ENCODE results near the gene BRSK1.

BRSK1 gene

DNA sequence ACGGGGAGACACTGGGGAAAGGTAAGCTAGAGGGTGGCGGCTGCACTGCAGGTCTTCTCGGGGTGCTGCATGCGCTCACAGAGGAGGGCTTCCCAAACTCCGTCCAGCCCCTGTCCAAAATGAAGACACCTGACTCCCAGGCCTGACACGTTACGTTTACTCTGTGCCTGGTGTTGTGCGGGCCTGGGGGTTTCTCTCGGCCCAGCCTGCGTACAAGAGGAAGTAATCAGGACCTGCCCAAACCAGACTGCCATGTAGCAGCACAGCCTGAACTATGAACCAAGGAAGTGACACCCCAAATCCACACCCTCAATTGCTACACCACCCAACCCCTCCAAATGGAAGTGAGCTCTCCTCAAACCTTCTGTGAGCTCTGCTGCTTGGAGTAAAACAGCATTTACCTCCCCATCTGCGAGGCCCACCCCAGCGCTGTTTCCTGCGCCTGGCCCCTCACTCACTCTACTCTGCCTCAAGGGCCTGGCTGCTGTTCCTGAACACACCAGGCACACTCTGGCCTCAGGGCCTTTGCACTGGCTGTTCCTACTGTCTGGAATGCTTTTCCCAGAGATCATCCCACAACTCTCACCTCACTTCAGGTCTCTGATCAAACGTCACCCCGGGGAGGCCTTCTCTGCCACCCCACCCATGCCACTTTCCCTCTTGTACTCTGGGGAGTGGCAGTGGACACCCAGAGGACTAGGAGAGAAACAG is 6.9 kb upstream of the BRSK1 start:
- DNase-seq, result no peak

DNA sequence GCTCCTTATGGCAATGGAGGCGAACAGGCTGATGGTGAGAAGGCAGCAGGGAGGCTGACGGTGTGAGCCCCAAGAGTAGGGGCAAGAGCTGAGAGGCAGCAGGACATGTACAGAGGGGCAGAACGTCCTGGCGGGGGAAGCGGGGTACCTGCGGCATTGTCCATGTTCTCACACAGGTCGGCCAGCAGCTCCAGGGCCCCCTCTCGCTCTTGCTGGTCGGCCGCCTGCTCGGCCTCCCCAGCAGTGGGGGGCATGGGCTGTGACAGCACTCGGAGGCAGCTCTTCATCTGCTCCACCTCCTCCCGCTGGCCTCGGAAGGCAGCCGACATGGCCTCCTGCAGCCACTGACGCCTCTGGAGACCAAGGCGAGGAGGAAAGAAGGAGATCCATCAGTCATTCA is 6.3 kb upstream of the BRSK1 start:
- DNase-seq, result no peak

- DNase-seq, result no peak
These were observed 5.2 kb upstream of the BRSK1 start for GRCh38 chr19:55278391-55279135.

DNA sequence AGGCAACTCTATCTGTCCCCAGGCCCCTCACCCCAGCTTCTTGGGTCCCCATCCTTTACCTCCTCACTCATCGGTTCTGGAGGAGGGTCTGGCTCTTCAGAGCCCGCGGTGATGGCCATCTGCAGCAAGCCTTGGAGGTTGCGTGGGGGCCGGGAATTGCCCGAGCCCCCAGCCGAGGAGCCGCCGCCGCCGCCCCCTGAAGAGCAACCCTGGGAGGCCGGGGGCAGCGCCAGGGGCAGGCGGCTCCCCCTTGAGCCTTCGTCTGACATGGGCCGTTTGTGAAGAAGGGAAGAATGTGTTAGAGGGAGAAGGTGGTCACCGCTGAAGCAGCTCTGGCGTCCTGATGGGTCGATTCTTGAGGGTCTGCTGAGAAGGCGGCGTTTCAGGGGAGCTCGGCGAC is 4.5 kb upstream of the BRSK1 start:
- DNase-seq, result no peak

DNA sequence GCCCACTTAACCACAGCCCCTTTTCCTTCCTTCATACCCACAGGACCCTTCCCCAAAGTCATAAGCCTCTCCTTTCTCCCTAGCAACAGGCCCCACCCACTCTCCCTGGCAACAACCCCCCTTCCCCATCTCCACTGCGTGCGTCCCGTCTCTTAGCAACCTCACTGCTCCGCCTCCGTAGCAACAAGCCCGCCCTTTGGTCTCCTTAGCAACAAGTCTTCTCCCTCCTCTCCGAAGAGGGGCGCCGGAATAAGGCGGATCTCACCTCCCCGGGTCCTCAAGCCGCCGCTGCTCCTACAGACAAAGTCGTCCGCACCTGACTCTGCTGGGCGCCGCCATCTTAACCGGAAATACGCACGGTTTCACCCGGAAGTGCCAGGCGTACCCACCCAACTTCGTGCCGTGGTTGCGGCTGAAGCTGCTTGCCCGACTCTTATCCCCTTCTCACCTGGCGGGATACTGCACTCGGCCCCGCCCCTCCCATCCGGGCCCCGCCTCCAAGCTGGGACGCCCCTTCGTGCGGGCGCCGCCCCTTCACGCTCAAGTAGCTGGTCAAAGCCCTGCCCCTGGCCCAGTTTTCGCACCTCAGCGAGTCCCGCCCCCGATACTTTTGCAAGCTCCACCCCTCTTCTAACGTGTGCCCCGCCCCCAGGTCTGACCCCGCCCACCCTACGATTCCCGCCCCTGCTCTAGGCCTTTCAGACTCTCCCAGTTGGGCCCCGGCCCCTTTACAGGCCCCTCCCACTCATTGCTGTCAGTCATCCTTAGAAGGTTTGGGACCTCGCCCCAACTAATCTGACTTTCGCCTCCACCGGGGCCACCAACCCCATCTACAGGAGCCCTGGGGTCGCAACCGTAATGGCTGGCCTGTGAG is 3.8 kb upstream of the BRSK1 start, which contains the start of gene HSPBP1:
TSS of gene HSPBP1 (minus strand) at position 341 of the 874 bp plus-strand sequence. CDS start 502 bp downstream, outside the sequence.
- peak; percentile 95 for DNase-seq

DNA sequence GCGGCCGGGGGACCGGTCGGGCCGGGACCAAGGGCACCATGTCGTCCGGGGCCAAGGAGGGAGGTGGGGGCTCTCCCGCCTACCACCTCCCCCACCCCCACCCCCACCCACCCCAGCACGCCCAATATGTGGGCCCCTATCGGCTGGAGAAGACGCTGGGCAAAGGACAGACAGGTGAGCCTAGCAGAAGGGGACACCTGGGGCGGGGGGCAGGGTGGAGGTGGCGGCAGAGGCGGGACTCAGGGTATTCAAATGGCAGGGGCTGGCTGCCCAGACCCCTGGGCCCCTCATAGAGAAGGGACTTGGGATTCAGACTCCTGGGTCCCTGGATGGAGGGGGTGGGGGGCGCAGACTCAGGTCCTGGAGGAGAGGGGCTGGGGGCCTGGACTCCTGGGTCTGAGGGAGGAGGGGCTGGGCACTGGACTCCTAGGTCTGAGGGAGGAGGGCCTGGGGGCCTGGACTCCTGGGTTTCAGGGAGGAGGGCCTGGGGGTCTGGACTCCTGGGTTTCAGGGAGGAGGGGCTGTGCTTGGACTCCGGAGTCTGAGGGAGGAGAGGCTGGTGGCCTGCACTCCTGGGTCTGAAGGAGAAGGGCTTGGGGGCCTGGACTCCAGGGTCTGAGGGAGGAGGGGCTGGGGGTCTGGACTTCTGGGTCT is 735 bp downstream of the BRSK1 start:
- no peak for DNase-seq

DNA sequence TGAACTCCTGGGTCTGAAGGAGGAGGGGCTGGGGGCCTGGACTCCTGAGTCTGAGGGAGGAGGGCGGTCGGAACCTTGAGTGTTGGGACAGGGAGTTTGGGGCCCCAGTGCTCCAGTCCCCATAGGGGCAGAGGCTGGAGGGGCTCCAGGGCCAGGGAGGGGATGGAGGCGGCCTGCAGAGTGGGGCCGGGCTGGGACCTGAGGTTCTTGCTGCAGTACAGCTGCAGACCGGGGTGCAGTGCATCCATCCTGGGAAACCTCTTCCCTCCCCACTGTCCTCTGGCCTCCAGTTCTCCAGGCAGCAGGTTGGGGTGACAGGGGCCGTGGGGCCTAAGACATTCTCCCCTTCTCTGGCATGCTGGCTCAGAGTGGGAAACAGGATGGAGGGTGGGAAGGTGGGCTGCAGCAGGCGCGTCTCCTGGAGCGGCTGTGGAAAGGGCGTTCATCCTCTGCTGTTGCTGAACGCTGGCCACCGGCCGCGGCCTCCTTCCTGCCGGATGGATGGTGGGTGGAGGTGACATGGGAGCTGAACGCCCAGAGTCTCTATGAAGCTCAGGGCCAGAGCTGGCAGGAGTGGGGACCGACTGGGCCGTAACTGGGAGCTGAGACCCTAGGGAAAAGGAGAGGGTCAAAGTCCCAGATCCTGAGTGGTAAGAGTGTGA is 1.6 kb downstream of the BRSK1 start:
- DNase-seq, result no peak

DNA sequence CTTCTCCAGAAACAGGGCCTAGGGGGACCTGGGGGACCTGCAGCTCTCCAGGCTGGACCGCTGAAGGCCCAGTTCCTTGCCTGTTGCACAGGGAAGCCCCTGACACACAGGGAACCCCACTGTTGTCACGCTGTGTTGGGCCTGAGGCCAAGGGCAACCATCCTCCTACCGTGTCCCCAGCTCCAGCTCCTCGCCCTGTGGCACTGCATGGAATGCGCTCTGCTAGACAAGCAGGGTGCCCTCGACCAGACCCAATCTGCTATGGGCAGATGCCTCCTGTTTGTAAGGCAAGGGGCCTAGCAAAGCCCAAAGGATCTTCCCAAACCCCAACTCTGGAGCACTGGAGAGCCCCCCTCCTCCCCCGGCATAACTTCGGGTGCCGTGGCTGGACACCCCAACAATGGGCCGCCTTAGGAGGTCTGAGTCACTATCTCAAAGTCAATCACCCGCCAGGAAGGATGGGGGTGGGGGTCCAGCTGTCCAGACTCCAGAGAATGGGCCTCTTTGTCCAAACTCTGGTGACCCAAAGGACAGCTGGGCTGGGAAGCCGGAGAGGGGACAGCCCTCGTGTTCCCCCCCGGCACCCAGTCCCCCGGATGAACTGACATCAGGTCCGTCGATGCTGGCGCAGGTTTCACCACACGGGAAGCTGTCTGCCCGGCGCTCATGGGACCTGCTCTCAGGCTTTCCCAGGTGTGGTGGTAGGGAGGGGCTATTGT is 3.7 kb downstream of the BRSK1 start:
- no peak for DNase-seq

- no peak for DNase-seq
These were observed 5.5 kb downstream of the BRSK1 start for GRCh38 chr19:55289117-55289796.

GRCh38 chr19:55297267-55297666 is 13.5 kb downstream of the BRSK1 start:
- no peak for DNase-seq

DNA sequence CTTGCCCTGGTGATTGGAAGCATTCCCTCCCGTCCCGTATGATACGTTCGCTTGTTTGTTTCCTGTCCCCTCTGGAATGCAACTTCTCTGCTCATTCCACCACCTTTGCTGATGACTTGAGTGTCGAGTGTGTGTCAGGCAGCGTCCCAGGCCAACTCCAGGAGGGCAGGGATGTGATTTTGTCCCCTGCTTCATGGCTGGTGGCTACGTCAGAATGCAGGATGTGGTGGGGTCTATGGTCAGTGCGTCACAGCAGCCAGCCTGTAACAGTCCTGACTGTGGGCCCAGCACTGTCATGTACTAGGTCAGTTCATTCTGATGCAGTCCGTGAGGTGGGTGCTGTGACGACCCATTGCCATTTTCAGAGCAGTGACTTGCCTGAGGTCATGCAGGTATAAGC is 16.2 kb downstream of the BRSK1 start:
- DNase-seq, result no peak

GRCh38 chr19:55300886-55301458 is 17.2 kb downstream of the BRSK1 start:
- DNase-seq, result no peak

- DNase-seq, result peak; percentile 25
These were observed 17.9 kb downstream of the BRSK1 start for GRCh38 chr19:55301459-55302317.

DNA sequence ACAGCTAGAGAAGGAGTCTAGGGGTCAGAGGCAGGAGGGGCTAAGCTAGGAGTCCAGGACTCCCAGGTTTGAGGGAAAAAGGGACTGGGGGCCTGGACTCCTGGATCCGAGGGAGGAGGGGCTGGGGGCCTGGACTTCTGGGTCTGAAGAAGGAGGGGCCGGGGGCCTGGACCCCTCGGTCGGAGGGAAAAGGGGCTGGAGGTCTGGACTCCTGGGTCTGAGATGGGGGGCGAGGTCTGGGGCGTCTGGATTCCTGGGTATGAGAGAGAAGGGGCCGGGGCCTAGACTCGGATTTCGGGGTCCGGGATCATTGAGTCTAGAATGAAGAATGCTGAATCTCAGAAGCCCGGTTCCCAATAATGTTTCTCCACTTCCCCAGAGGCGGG is 18.5 kb downstream of the BRSK1 start:
- no peak for DNase-seq

- DNase-seq, result no peak
These were observed 19.7 kb downstream of the BRSK1 start for GRCh38 chr19:55303477-55303876.

GRCh38 chr19:55304279-55304978 is 20.6 kb downstream of the BRSK1 start:
- no peak for DNase-seq

DNA sequence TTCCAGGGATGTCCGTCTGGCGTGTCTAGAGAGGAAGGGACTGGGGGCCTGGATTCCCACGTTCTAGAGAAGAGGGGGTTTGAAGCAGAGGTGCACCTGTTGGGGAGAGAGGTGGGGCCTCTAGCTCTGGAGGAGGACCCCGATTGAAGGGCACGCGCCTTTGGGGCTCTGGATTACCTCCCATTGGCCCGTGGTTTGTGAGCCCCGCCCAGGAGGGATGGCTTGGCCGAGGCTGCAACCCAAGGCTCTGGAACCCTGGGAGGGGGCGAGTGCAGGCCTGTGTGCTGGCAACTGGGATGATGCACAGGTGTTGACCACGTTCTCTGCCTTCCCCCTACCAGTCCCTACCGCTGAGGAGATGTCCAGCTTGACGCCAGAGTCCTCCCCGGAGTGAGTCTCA is 21.2 kb downstream of the BRSK1 start:
- DNase-seq, result no peak

GRCh38 chr19:55305491-55305890 is 21.7 kb downstream of the BRSK1 start:
- DNase-seq, result no peak

GRCh38 chr19:55305983-55306562 is 22.3 kb downstream of the BRSK1 start:
- no peak for DNase-seq
